Measurements from ENCODE around the gene SALL2.

DNA sequence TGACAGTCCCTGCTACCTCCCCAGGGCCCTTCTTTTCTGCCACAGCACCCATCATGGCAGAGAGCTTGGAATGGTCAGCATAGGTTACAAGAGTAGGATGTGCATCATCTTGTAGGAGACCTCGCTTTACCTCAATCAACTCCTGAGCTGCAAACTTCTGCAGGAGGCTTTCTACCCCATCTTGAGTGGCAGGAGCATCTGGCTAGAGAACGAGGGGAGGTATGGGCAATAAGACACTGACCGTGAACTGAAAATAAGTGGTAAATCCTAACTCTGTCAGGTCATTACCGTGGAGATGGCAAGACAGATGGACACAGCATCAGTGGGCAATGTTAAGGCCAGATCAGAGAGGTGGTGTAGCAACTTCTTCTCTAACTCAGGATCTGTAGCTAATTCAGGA, 22.8 kb downstream of the SALL2 start:
- TF ChIP-seq, protein P1, sequence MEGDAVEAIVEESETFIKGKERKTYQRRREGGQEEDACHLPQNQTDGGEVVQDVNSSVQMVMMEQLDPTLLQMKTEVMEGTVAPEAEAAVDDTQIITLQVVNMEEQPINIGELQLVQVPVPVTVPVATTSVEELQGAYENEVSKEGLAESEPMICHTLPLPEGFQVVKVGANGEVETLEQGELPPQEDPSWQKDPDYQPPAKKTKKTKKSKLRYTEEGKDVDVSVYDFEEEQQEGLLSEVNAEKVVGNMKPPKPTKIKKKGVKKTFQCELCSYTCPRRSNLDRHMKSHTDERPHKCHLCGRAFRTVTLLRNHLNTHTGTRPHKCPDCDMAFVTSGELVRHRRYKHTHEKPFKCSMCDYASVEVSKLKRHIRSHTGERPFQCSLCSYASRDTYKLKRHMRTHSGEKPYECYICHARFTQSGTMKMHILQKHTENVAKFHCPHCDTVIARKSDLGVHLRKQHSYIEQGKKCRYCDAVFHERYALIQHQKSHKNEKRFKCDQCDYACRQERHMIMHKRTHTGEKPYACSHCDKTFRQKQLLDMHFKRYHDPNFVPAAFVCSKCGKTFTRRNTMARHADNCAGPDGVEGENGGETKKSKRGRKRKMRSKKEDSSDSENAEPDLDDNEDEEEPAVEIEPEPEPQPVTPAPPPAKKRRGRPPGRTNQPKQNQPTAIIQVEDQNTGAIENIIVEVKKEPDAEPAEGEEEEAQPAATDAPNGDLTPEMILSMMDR (IDR thresholded peaks at IDR 0.05) = no peak
- TF ChIP-seq POLR2AphosphoS5 (IDR thresholded peaks at IDR 0.05; ENCODE audit: low read depth, low read length) (no peak), SIN3A (IDR thresholded peaks at IDR 0.05; ENCODE audit: borderline replicate concordance, insufficient read depth, low read depth, low read length) (no peak)
- TF ChIP-seq, protein P2, sequence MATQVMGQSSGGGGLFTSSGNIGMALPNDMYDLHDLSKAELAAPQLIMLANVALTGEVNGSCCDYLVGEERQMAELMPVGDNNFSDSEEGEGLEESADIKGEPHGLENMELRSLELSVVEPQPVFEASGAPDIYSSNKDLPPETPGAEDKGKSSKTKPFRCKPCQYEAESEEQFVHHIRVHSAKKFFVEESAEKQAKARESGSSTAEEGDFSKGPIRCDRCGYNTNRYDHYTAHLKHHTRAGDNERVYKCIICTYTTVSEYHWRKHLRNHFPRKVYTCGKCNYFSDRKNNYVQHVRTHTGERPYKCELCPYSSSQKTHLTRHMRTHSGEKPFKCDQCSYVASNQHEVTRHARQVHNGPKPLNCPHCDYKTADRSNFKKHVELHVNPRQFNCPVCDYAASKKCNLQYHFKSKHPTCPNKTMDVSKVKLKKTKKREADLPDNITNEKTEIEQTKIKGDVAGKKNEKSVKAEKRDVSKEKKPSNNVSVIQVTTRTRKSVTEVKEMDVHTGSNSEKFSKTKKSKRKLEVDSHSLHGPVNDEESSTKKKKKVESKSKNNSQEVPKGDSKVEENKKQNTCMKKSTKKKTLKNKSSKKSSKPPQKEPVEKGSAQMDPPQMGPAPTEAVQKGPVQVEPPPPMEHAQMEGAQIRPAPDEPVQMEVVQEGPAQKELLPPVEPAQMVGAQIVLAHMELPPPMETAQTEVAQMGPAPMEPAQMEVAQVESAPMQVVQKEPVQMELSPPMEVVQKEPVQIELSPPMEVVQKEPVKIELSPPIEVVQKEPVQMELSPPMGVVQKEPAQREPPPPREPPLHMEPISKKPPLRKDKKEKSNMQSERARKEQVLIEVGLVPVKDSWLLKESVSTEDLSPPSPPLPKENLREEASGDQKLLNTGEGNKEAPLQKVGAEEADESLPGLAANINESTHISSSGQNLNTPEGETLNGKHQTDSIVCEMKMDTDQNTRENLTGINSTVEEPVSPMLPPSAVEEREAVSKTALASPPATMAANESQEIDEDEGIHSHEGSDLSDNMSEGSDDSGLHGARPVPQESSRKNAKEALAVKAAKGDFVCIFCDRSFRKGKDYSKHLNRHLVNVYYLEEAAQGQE (IDR thresholded peaks at IDR 0.05; ENCODE audit: insufficient read depth in 1 of 2, low read depth in 2 of 2, low read length in 1 of 2) = no peak
